Mucosa of descending colon (tissue), 3 donors: Measurements from ENCODE around the gene ACYP2. TPM values are rescaled to one million over a fixed set of nuclear protein-coding genes. Genes with fewer than 3 reads are reported as not detected.

Experiments
- ATAC-seq: fragments of 200-7000 bp; cut with Tn5 transposase; one replicate; pipeline ENCODE4 v1.9.1; 2020; ENCODE audit warnings: mild to moderate bottlenecking, moderate library complexity
- DNase-seq, 3 donors: peaks; one replicate each; pipeline ENCODE4 v3.0.0-alpha.2; 2020
- H3K36me3 ChIP-seq: fragments of 200-600 bp; one replicate; pipeline ENCODE4 v1.8.0; 2021; ENCODE audit warnings: low read depth, mild to moderate bottlenecking
- H3K4me1 ChIP-seq: fragments of 200-600 bp; one replicate; pipeline ENCODE4 v1.8.0; 2021; ENCODE audit warnings: low read depth, mild to moderate bottlenecking
- H3K4me3 ChIP-seq: fragments of 200-600 bp; one replicate; pipeline ENCODE4 v1.8.0; 2021; ENCODE audit warnings: mild to moderate bottlenecking
- H3K9me3 ChIP-seq: fragments of 200-600 bp; one replicate; pipeline ENCODE4 v1.8.0; 2021; ENCODE audit warnings: mild to moderate bottlenecking
- CTCF ChIP-seq: fragments of 200-600 bp; IDR thresholded peaks from one replicate; pipeline ENCODE4 v1.8.0; 2022; ENCODE audit warnings: antibody characterized with exemption, mild to moderate bottlenecking
- intact Hi-C, 2 donors: fragments of 100-400 bp; cut with DNase I in 1 of 2; cut with micrococcal nuclease in 1 of 2; formaldehyde crosslinking; loops; one replicate each; pipeline versions ENCODE4 v1.11.0 to v1.11.1; 2022; cut with DNase I, micrococcal nuclease
- total RNA-seq, 3 donors: library from RNA; stranded (reverse); fragmentation: NEBNext Ultra II Directional in 2 of 3; extraction: Animal tissue kit (Norgen Biotek cat#: 25700) in 2 of 3; gene quantifications; one replicate each; pipeline versions ENCODE4 v1.2.1 to v1.2.4, GENCODE V29; 2021 to 2023
- donor health status: DM: no; HTN: no; CAD: no; lungs with moderate emphysema.
- donor health status: DM: no; HTN: no; CAD: no.
- donor health status: DM: no; HTN: yes; CAD: no.

ACYP2 gene
- total RNA-seq, 3 donors from 2014 or later = 10.7 to 17.8 (median 13.8) TPM

- TF ChIP-seq CTCF = no peak
- Histone ChIP-seq H3K4me1 (no peaks in the 10 kb centered on the region), H3K4me3 (no peak overlapping the region), H3K36me3 (no peaks in the 10 kb centered on the region), H3K9me3 (no peaks in the 10 kb centered on the region)
- no peak for DNase-seq
- no peak for ATAC-seq
- intact Hi-C loops = no loop called here
Observed at GRCh38 chr2:54083021-54083420, 32.4 kb upstream of the ACYP2 start.

- intact Hi-C loops = no loop called here
- no peaks in the 10 kb centered on the region for H3K4me1 ChIP-seq
- no peak overlapping the region for H3K4me3 ChIP-seq
- TF ChIP-seq CTCF = no peak
- no peak for ATAC-seq
- DNase-seq = no peak
- no peaks in the 10 kb centered on the region for H3K36me3 ChIP-seq
- H3K9me3 ChIP-seq = no peaks in the 10 kb centered on the region
Observed at GRCh38 chr2:54083445-54083844, 32.0 kb upstream of the ACYP2 start.

- Histone ChIP-seq H3K4me3 (no peak overlapping the region), H3K9me3 (no peaks in the 10 kb centered on the region), H3K4me1 (no peaks in the 10 kb centered on the region), H3K36me3 (no peaks in the 10 kb centered on the region)
- no peak for TF ChIP-seq CTCF
- intact Hi-C loops = no loop called here
- DNase-seq = no peak
- peak; percentile 23 for ATAC-seq
Observed at GRCh38 chr2:54084600-54084999, 30.8 kb upstream of the ACYP2 start.

- intact Hi-C loops = no loop called here
- DNase-seq (no peak), ATAC-seq (no peak)
- H3K36me3 ChIP-seq = no peaks in the 10 kb centered on the region
- H3K4me3 ChIP-seq = no peak overlapping the region
- TF ChIP-seq CTCF = no peak
- no peaks in the 10 kb centered on the region for H3K9me3 ChIP-seq
- no peaks in the 10 kb centered on the region for H3K4me1 ChIP-seq
Observed at GRCh38 chr2:54085069-54085468, 30.3 kb upstream of the ACYP2 start.

- H3K9me3 ChIP-seq = no peaks in the 10 kb centered on the region
- H3K4me1 ChIP-seq = no peaks in the 10 kb centered on the region
- H3K36me3 ChIP-seq = no peaks in the 10 kb centered on the region
- TF ChIP-seq CTCF = no peak
- DNase-seq (no peak), ATAC-seq (no peak)
- intact Hi-C loops = no loop called here
- H3K4me3 ChIP-seq = no peak overlapping the region
Observed at GRCh38 chr2:54086157-54086556, 29.3 kb upstream of the ACYP2 start.

GRCh38 chr2:54088191-54088634, 27.2 kb upstream of the ACYP2 start:
- Histone ChIP-seq H3K9me3 (no peaks in the 10 kb centered on the region), H3K4me3 (no peak overlapping the region), H3K4me1 (no peaks in the 10 kb centered on the region), H3K36me3 (no peaks in the 10 kb centered on the region)
- no peak for DNase-seq
- no peak for TF ChIP-seq CTCF
- intact Hi-C loops = no loop called here
- no peak for ATAC-seq
